Mammary microvascular endothelial cell (primary cell): ENCODE data around the gene IRS2. TPM values are rescaled to one million over a fixed set of nuclear protein-coding genes. Genes with fewer than 3 reads are reported as not detected.

Experiments used
- total RNA-seq: library from RNA; depleted of rRNA; stranded (reverse); fragments of >200 nt; gene quantifications from 2 replicates; pipeline ENCODE4 v1.2.3, GENCODE V29; 2015

Gene IRS2, protein sequence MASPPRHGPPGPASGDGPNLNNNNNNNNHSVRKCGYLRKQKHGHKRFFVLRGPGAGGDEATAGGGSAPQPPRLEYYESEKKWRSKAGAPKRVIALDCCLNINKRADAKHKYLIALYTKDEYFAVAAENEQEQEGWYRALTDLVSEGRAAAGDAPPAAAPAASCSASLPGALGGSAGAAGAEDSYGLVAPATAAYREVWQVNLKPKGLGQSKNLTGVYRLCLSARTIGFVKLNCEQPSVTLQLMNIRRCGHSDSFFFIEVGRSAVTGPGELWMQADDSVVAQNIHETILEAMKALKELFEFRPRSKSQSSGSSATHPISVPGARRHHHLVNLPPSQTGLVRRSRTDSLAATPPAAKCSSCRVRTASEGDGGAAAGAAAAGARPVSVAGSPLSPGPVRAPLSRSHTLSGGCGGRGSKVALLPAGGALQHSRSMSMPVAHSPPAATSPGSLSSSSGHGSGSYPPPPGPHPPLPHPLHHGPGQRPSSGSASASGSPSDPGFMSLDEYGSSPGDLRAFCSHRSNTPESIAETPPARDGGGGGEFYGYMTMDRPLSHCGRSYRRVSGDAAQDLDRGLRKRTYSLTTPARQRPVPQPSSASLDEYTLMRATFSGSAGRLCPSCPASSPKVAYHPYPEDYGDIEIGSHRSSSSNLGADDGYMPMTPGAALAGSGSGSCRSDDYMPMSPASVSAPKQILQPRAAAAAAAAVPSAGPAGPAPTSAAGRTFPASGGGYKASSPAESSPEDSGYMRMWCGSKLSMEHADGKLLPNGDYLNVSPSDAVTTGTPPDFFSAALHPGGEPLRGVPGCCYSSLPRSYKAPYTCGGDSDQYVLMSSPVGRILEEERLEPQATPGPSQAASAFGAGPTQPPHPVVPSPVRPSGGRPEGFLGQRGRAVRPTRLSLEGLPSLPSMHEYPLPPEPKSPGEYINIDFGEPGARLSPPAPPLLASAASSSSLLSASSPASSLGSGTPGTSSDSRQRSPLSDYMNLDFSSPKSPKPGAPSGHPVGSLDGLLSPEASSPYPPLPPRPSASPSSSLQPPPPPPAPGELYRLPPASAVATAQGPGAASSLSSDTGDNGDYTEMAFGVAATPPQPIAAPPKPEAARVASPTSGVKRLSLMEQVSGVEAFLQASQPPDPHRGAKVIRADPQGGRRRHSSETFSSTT (N-terminal part only)
- total RNA-seq: 0.40 and 0.64 TPM in 2 replicates

GRCh38 chr13:109786457-109787134 lies at the start of gene IRS2:
Gene IRS2, minus strand, starts transcription at chr13:109786583. Its CDS starts 530 bp downstream, at chr13:109786053.

